ENCODE measurements around the gene IL1RAPL1. TPM values are rescaled to one million over a fixed set of nuclear protein-coding genes. Genes with fewer than 3 reads are reported as not detected.

Gene IL1RAPL1
- polyA plus RNA-seq, 2 of the 4 experiments (the other 2 are of a cell fraction), result not detected

- no peak overlapping the region for H3K27ac ChIP-seq
- CTCF ChIA-PET, result no interaction called here
- DNase-seq (ENCODE audit: low read depth in 1 of 2, low spot score in 1 of 2) (no peak), FAIRE-seq (no peak), ATAC-seq (no peak)
- no peaks in the 10 kb centered on the region for H3K9me3 ChIP-seq
- POLR2A ChIA-PET, result no interaction called here
- no peaks in the 10 kb centered on the region for H3K4me1 ChIP-seq
- no peak overlapping the region for H3K4me2 ChIP-seq
- TF ChIP-seq KDM1A (IDR thresholded peaks at IDR 0.05; ENCODE audit: low read depth) (no peak), POLR2A (IDR thresholded peaks at IDR 0.05; ENCODE audit: low read length) (no peak), POLR2AphosphoS2 (conservative IDR thresholded peaks at IDR 0.05; ENCODE audit: low read length) (no peak), RFX5 (IDR thresholded peaks at IDR 0.05) (no peak), HEYL (CRISPR knock-in tag; IDR thresholded peaks at IDR 0.05) (no peak), NPAS2 (CRISPR knock-in tag; IDR thresholded peaks at IDR 0.05; ENCODE audit: borderline replicate concordance) (no peak), SREBF2 (IDR thresholded peaks at IDR 0.05) (no peak), NFE2L2 (conservative IDR thresholded peaks at IDR 0.05; ENCODE audit: low read length) (no peak), ZFP36 (IDR thresholded peaks at IDR 0.05; ENCODE audit: borderline replicate concordance, partially characterized antibody) (no peak), RCOR1 (IDR thresholded peaks at IDR 0.05; ENCODE audit: low read depth, low read length) (no peak), CTCF (IDR thresholded peaks at IDR 0.05) (no peak), NR3C1 (IDR thresholded peaks at IDR 0.05) (no peak), BCL3 (IDR thresholded peaks at IDR 0.05) (no peak), KDM5A (IDR thresholded peaks at IDR 0.05) (no peak), HOXA7 (CRISPR knock-in tag; IDR thresholded peaks at IDR 0.05) (no peak)
- TF ChIP-seq, protein P1, sequence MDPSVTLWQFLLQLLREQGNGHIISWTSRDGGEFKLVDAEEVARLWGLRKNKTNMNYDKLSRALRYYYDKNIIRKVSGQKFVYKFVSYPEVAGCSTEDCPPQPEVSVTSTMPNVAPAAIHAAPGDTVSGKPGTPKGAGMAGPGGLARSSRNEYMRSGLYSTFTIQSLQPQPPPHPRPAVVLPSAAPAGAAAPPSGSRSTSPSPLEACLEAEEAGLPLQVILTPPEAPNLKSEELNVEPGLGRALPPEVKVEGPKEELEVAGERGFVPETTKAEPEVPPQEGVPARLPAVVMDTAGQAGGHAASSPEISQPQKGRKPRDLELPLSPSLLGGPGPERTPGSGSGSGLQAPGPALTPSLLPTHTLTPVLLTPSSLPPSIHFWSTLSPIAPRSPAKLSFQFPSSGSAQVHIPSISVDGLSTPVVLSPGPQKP (IDR thresholded peaks at IDR 0.05; ENCODE audit: low read depth, low read length), result no peak
- TF ChIP-seq, protein P2, sequence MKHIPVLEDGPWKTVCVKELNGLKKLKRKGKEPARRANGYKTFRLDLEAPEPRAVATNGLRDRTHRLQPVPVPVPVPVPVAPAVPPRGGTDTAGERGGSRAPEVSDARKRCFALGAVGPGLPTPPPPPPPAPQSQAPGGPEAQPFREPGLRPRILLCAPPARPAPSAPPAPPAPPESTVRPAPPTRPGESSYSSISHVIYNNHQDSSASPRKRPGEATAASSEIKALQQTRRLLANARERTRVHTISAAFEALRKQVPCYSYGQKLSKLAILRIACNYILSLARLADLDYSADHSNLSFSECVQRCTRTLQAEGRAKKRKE (CRISPR knock-in tag; IDR thresholded peaks at IDR 0.05; ENCODE audit: low read depth), result no peak
- no peak overlapping the region for H3K4me3 ChIP-seq
Measured at GRCh38 chrX:28697732-28698131, 110.5 kb downstream of the IL1RAPL1 start.

GRCh38 chrX:28701222-28701621 lies 114.0 kb downstream of the IL1RAPL1 start:
- no peaks in the 10 kb centered on the region for H3K9me3 ChIP-seq
- CTCF ChIA-PET, result no interaction called here
- ATAC-seq (no peak), DNase-seq (ENCODE audit: low read depth in 1 of 2, low spot score in 1 of 2) (no peak), FAIRE-seq (no peak)
- POLR2A ChIA-PET, result no interaction called here
- WGBS (ENCODE audit: missing lambda C conversion rate), result 74% methylated on average over 1 of the region's 1 CpG
- no peaks in the 10 kb centered on the region for H3K4me1 ChIP-seq
- H3K4me2 ChIP-seq, result no peak overlapping the region
- TF ChIP-seq BHLHE40 (IDR thresholded peaks at IDR 0.05; ENCODE audit: low read depth, low read length), result no peak
- no peak for TF ChIP-seq CHD4 (IDR thresholded peaks at IDR 0.05; ENCODE audit: borderline replicate concordance)
- TF ChIP-seq, protein P3, sequence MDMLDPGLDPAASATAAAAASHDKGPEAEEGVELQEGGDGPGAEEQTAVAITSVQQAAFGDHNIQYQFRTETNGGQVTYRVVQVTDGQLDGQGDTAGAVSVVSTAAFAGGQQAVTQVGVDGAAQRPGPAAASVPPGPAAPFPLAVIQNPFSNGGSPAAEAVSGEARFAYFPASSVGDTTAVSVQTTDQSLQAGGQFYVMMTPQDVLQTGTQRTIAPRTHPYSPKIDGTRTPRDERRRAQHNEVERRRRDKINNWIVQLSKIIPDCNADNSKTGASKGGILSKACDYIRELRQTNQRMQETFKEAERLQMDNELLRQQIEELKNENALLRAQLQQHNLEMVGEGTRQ (IDR thresholded peaks at IDR 0.05), result no peak
- no peak for TF ChIP-seq PBX3 (IDR thresholded peaks at IDR 0.05)
- TF ChIP-seq ESRRA (IDR thresholded peaks at IDR 0.05; ENCODE audit: borderline replicate concordance, low read length), result no peak
- TF ChIP-seq RAD21 (conservative IDR thresholded peaks at IDR 0.05 in 1 of 2, IDR thresholded peaks at IDR 0.05 in 1 of 2), result no peak
- no peak overlapping the region for H3K4me3 ChIP-seq
- no peak overlapping the region for H3K27ac ChIP-seq
